Endometrial microvascular endothelial cells (primary cell): ENCODE measurements around the gene PJVK. TPM values are rescaled to one million over a fixed set of nuclear protein-coding genes. Genes with fewer than 3 reads are reported as not detected.

Source experiments
- total RNA-seq: library from RNA; depleted of rRNA; stranded (reverse); fragments of >200 nt; gene quantifications from one replicate; pipeline ENCODE4 v1.2.3, GENCODE V29; 2015; ENCODE audit errors: inconsistent ontology term

Gene PJVK
- total RNA-seq, 1 donor from 2014 or later, result 0.28 TPM

Other genes starting within 250 kb of the PJVK start
- gene PRKRA, start 203 bp upstream of the PJVK start, total RNA-seq, result 46.6 TPM
- gene FKBP7, start 27.2 kb downstream of the PJVK start, total RNA-seq, result 41.6 TPM
- gene PLEKHA3, start 29.1 kb downstream of the PJVK start, total RNA-seq, result 4.3 TPM